Body of pancreas (tissue), 4 donors: Measurements from ENCODE around the gene SETD2.

ENCODE experiments used
- CTCF ChIP-seq, 7 experiments: fragments of 450-650 bp in 4 of 7; fragments of 200-600 bp in 3 of 7; sonication (generic) in 3 of 7; IDR thresholded peaks; one replicate each; pipeline ENCODE4 v1.5.1; 2016 to 2019; ENCODE audit warnings: antibody characterized with exemption in 7 of 7
- POLR2A ChIP-seq, 3 donors: fragments of 450-650 bp; IDR thresholded peaks; one replicate each; pipeline ENCODE4 v1.6.1; 2016; ENCODE audit warnings: antibody characterized with exemption in 3 of 3, mild to moderate bottlenecking in 2 of 3

DNA sequence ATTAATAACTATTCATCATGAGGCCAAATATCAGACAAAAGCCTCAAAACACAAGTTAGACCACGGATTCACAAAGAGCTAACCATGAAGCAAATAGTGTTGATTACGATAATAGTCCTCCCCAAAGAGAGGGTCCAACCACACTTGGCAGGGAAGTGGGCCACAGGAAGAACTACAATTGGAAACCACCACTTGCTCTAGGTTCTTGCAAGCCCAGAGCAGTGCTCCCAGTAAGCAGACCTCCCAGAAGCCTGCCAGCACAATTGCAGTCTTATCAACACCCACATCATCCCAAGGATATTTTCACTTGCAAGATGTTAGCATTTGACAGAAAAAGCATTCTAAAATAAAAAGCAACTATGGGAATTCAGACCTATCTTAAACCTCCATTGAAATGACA lies 11.3 kb downstream of the SETD2 start:
- TF ChIP-seq POLR2A (IDR thresholded peaks at IDR 0.05) (no peak), CTCF (IDR thresholded peaks at IDR 0.05) (no peak)
